PC-3 (cell line): ENCODE measurements around the gene TP53TG3B. TPM values are rescaled to one million over a fixed set of nuclear protein-coding genes. Genes with fewer than 3 reads are reported as not detected.

Experiments used
- total RNA-seq: library from RNA; depleted of rRNA; stranded (reverse); fragments of >200 nt; gene quantifications from 2 replicates; pipeline ENCODE4 v1.2.3, GENCODE V29; 2014; rRNA removed

Gene TP53TG3B
- total RNA-seq, 1 experiment from 2014 or later: not detected

Other genes with a start within 250 kb of the TP53TG3B start
- gene TP53TG3C, start 166.6 kb upstream of the TP53TG3B start, total RNA-seq: not detected in 2 replicates
- gene TP53TG3E, start 56.5 kb upstream of the TP53TG3B start, total RNA-seq: not detected in 2 replicates
- gene TP53TG3F, start 98.8 kb downstream of the TP53TG3B start, total RNA-seq: not detected in 2 replicates